Keratinocyte (primary cell): ENCODE measurements around the gene VAV1.

Experiments used
- EZH2 ChIP-seq: IDR thresholded peaks from one replicate; pipeline ENCODE4 v1.6.1; 2012; ENCODE audit warnings: inconsistent platforms, mild to moderate bottlenecking, low read length, moderate library complexity
- TF ChIP-seq, protein P1 (sequence below), 3 experiments: IDR thresholded peaks in 1 of 3; conservative IDR thresholded peaks in 1 of 3; optimal IDR thresholded peaks in 1 of 3; 2 replicates in 2 of 3; 3 replicates in 1 of 3; pipeline versions ENCODE3 to v1.5.1; 2011; ENCODE audit warnings: low read length in 3 of 3, mild to moderate bottlenecking in 3 of 3, moderate library complexity in 2 of 3, control low read depth in 1 of 3, inconsistent platforms in 1 of 3; ENCODE audit not compliant: insufficient read depth in 2 of 3; ENCODE audit errors: extremely low read depth in 1 of 3

DNA sequence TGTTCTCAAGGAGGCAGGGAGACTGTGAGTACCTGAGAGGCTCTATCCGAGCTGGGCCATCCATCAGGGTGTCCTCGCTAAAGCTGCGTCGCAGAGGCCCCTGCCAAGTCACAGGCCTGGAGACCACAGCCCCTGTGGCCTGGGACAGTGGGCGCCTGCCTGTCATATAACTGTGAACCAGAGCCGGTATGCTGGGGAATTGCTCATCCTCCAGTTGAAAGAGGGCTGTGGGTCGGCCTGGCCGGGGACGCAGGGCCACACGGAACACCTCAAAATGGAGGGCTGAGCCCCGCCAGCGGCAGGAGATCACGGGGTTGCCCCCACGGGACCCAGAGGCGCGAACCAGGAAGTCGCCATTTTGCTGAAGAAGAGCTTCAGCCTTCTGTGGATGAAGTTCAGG is 11.9 kb upstream of the VAV1 start:
- TF ChIP-seq, protein P1, sequence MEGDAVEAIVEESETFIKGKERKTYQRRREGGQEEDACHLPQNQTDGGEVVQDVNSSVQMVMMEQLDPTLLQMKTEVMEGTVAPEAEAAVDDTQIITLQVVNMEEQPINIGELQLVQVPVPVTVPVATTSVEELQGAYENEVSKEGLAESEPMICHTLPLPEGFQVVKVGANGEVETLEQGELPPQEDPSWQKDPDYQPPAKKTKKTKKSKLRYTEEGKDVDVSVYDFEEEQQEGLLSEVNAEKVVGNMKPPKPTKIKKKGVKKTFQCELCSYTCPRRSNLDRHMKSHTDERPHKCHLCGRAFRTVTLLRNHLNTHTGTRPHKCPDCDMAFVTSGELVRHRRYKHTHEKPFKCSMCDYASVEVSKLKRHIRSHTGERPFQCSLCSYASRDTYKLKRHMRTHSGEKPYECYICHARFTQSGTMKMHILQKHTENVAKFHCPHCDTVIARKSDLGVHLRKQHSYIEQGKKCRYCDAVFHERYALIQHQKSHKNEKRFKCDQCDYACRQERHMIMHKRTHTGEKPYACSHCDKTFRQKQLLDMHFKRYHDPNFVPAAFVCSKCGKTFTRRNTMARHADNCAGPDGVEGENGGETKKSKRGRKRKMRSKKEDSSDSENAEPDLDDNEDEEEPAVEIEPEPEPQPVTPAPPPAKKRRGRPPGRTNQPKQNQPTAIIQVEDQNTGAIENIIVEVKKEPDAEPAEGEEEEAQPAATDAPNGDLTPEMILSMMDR (optimal IDR thresholded peaks at IDR 0.05 in 1 of 3, IDR thresholded peaks at IDR 0.05 in 1 of 3, conservative IDR thresholded peaks at IDR 0.05 in 1 of 3; ENCODE audit: extremely low read depth in 1 of 3, insufficient read depth in 2 of 3, low read length in 3 of 3), result no peak
- TF ChIP-seq EZH2, result no peak
